Measurements from ENCODE around the gene CYP4F22.

DNA sequence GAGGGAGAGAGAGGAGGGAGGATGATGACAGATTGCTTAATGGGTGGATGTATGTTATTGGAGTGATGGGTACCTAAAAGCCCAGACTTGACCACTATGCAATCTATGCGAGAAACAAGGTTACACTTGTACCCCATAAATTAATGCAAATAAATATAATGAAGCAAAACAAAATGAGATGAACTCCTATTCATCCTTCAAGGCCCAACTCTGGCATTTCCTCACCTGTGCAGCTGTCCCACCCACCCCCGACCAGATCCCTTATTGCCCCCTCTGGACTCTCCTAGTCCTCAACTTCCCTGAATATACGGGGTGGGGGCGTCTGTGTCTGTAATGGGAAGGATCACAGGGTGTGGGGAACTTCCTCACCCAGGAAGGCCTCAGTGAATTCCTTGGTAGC, 33.2 kb upstream of the CYP4F22 start:
- TF ChIP-seq POLR2A (IDR thresholded peaks at IDR 0.05) = no peak
- TF ChIP-seq, protein P1, sequence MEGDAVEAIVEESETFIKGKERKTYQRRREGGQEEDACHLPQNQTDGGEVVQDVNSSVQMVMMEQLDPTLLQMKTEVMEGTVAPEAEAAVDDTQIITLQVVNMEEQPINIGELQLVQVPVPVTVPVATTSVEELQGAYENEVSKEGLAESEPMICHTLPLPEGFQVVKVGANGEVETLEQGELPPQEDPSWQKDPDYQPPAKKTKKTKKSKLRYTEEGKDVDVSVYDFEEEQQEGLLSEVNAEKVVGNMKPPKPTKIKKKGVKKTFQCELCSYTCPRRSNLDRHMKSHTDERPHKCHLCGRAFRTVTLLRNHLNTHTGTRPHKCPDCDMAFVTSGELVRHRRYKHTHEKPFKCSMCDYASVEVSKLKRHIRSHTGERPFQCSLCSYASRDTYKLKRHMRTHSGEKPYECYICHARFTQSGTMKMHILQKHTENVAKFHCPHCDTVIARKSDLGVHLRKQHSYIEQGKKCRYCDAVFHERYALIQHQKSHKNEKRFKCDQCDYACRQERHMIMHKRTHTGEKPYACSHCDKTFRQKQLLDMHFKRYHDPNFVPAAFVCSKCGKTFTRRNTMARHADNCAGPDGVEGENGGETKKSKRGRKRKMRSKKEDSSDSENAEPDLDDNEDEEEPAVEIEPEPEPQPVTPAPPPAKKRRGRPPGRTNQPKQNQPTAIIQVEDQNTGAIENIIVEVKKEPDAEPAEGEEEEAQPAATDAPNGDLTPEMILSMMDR (IDR thresholded peaks at IDR 0.05) = no peak

Measured in prostate gland (tissue), 2 donors.